Smooth muscle cell (in vitro differentiated cells): ENCODE results near the gene CEACAM1. TPM values are rescaled to one million over a fixed set of nuclear protein-coding genes. Genes with fewer than 3 reads are reported as not detected.

ENCODE experiments used
- DNase-seq: peaks from one replicate; lab custom pipeline; 2025; ENCODE audit not compliant: unreplicated experiment; lab: John Stamatoyannopoulos, UW
- H2AFZ ChIP-seq: fragments of 200-600 bp; sonication (generic); 2 replicates; pipeline ENCODE4 v1.6.0; 2016; ENCODE audit warnings: antibody characterized with exemption, low read depth, mild to moderate bottlenecking
- H3F3A ChIP-seq: fragments of 200-600 bp; sonication (generic); 2 replicates; pipeline ENCODE4 v1.6.0; 2017; ENCODE audit warnings: antibody characterized with exemption, low read depth
- H3K27ac ChIP-seq: fragments of 200-600 bp; sonication (generic); 2 replicates; pipeline ENCODE4 v1.5.1; 2016; ENCODE audit warnings: low read depth, mild to moderate bottlenecking
- H3K27me3 ChIP-seq: fragments of 200-600 bp; sonication (generic); 2 replicates; pipeline ENCODE4 v1.6.1; 2016; ENCODE audit warnings: low read depth, mild to moderate bottlenecking
- H3K36me3 ChIP-seq: fragments of 200-600 bp; sonication (generic); 2 replicates; pipeline ENCODE4 v1.5.1; 2016; ENCODE audit warnings: low read depth
- H3K4me1 ChIP-seq: fragments of 200-600 bp; sonication (generic); 2 replicates; pipeline ENCODE4 v1.5.1; 2016; ENCODE audit warnings: low read depth
- H3K4me2 ChIP-seq: fragments of 200-600 bp; sonication (generic); 2 replicates; pipeline ENCODE4 v1.6.0; 2016; ENCODE audit warnings: mild to moderate bottlenecking
- H3K4me3 ChIP-seq: fragments of 200-600 bp; sonication (generic); 2 replicates; pipeline ENCODE4 v1.5.1; 2016; ENCODE audit warnings: mild to moderate bottlenecking
- H3K79me2 ChIP-seq: fragments of 200-600 bp; sonication (generic); 2 replicates; pipeline ENCODE4 v1.6.0; 2016; ENCODE audit warnings: low read depth, mild to moderate bottlenecking
- H3K9ac ChIP-seq: fragments of 200-600 bp; sonication (generic); 2 replicates; pipeline ENCODE4 v1.6.0; 2016; ENCODE audit warnings: low read depth
- H3K9me3 ChIP-seq: fragments of 200-600 bp; sonication (generic); replicated peaks from 2 replicates; pipeline ENCODE4 v1.5.1; 2016; ENCODE audit warnings: low read depth
- H4K20me1 ChIP-seq: fragments of 200-600 bp; sonication (generic); 2 replicates; pipeline ENCODE4 v1.6.0; 2016; ENCODE audit warnings: low read depth
- CTCF ChIP-seq: fragments of 200-600 bp; sonication (generic); IDR thresholded peaks from 2 replicates; pipeline ENCODE4 v1.5.1; 2017; ENCODE audit warnings: borderline replicate concordance, mild to moderate bottlenecking, antibody characterized with exemption; ENCODE audit not compliant: insufficient read depth, poor library complexity, severe bottlenecking
- WGBS: methylation state at CpG from one replicate; pipeline ENCODE4 v1.1.7; 2016; ENCODE audit warnings: low lambda C conversion rate; 5-methylcytosine and 5-hydroxymethylcytosine counted together
- polyA plus RNA-seq: library from polyadenylated mRNA; unstranded; fragments of >200 nt; fragmentation: Nextera tagmentation; extraction: Ambion mirVana; gene quantifications from 2 replicates; pipeline ENCODE4 v1.2.1, GENCODE V29; 2016
- total RNA-seq: library from RNA; depleted of rRNA; stranded (reverse); fragments of >200 nt; gene quantifications from 2 replicates; pipeline ENCODE4 v1.2.3, GENCODE V29; 2014

Gene CEACAM1
- total and polyA plus RNA-seq, 2 experiments from 2014 or later, result 0.31 to 4.5 TPM

GRCh38 chr19:42474743-42475142, 53.5 kb downstream of the CEACAM1 start:
- Histone ChIP-seq H3K4me2 (no peak overlapping the region), H3K27ac (no peak overlapping the region), H2AFZ (no peak overlapping the region), H3K4me3 (no peak overlapping the region), H3K36me3 (no peaks in the 10 kb centered on the region), H4K20me1 (no peaks in the 10 kb centered on the region), H3K9ac (no peak overlapping the region), H3K79me2 (no peaks in the 10 kb centered on the region), H3K27me3 (no peaks in the 10 kb centered on the region), H3K4me1 (peaks cover 13% of the 10 kb centered on the region), H3K9me3 (no peaks in the 10 kb centered on the region), H3F3A (peaks cover 3% of the 10 kb centered on the region)
- WGBS, result 28% methylated on average over 4 of the region's 4 CpGs
- TF ChIP-seq CTCF, result no peak
- no peak for DNase-seq

- Histone ChIP-seq H3K4me3 (no peak overlapping the region), H3K4me1 (peaks cover 13% of the 10 kb centered on the region), H3K9ac (no peak overlapping the region), H4K20me1 (no peaks in the 10 kb centered on the region), H3K36me3 (no peaks in the 10 kb centered on the region), H3K4me2 (no peak overlapping the region), H3K27ac (no peak overlapping the region), H3K9me3 (no peaks in the 10 kb centered on the region), H3K79me2 (no peaks in the 10 kb centered on the region), H3K27me3 (no peaks in the 10 kb centered on the region), H3F3A (no peaks in the 10 kb centered on the region), H2AFZ (no peak overlapping the region)
- WGBS, result 7% methylated on average over 6 of the region's 6 CpGs
- TF ChIP-seq CTCF, result no peak
- no peak for DNase-seq
Observed at GRCh38 chr19:42473686-42474085, 54.6 kb downstream of the CEACAM1 start.

- H3K4me3 ChIP-seq, result no peak overlapping the region
- H3K9ac ChIP-seq, result no peak overlapping the region
- TF ChIP-seq CTCF, result no peak
- 90% methylated on average over 7 of the region's 7 CpGs for WGBS
- peaks cover under 1% of the 10 kb centered on the region for H4K20me1 ChIP-seq
- H2AFZ ChIP-seq, result no peak overlapping the region
- H3K79me2 ChIP-seq, result no peaks in the 10 kb centered on the region
- peaks cover 13% of the 10 kb centered on the region for H3K4me1 ChIP-seq
- no peak overlapping the region for H3K27ac ChIP-seq
- no peak for DNase-seq
- no peaks in the 10 kb centered on the region for H3K27me3 ChIP-seq
- H3K9me3 ChIP-seq, result no peaks in the 10 kb centered on the region
- no peaks in the 10 kb centered on the region for H3K36me3 ChIP-seq
- H3K4me2 ChIP-seq, result no peak overlapping the region
- peaks cover 2% of the 10 kb centered on the region for H3F3A ChIP-seq
Observed at GRCh38 chr19:42472402-42473147, 55.7 kb downstream of the CEACAM1 start.

- Histone ChIP-seq H3K79me2 (no peaks in the 10 kb centered on the region), H3K27ac (no peak overlapping the region), H3K4me1 (peaks cover 15% of the 10 kb centered on the region), H3K4me2 (no peak overlapping the region), H3K9ac (no peak overlapping the region), H3K36me3 (no peaks in the 10 kb centered on the region), H3K27me3 (no peaks in the 10 kb centered on the region), H3K9me3 (no peaks in the 10 kb centered on the region), H3F3A (peaks cover 11% of the 10 kb centered on the region), H2AFZ (no peak overlapping the region), H4K20me1 (peaks cover 8% of the 10 kb centered on the region), H3K4me3 (no peak overlapping the region)
- 75% methylated on average over 7 of the region's 7 CpGs for WGBS
- TF ChIP-seq CTCF, result no peak
- no peak for DNase-seq
Observed at GRCh38 chr19:42471554-42472249, 56.6 kb downstream of the CEACAM1 start.
